Mucosa of rectum (tissue), 2 donors: ENCODE measurements around the gene STN1.
A peak's percentile ranks its signal among the peaks of the same experiment; 100 is the strongest.

Experiments
- H3K27ac ChIP-seq, 2 donors: one replicate each; pipeline ENCODE4 v1.7.0; 2013; ENCODE audit warnings: inconsistent platforms in 2 of 2, low read depth in 2 of 2, low read length in 2 of 2
- H3K27me3 ChIP-seq, 2 donors: one replicate each; pipeline ENCODE4 v1.7.0; 2013; ENCODE audit warnings: low read length in 2 of 2; ENCODE audit not compliant: control insufficient read depth in 2 of 2, insufficient read depth in 2 of 2
- H3K36me3 ChIP-seq, 2 donors: one replicate each; pipeline ENCODE4 v1.7.0; 2013; ENCODE audit warnings: low read length in 2 of 2; ENCODE audit not compliant: control insufficient read depth in 2 of 2, insufficient read depth in 2 of 2
- H3K4me1 ChIP-seq, 2 donors: one replicate each; pipeline ENCODE4 v1.7.0; 2013; ENCODE audit warnings: low read length in 2 of 2, mild to moderate bottlenecking in 1 of 2; ENCODE audit not compliant: control insufficient read depth in 2 of 2, insufficient read depth in 2 of 2
- H3K4me3 ChIP-seq, 2 donors: one replicate each; pipeline ENCODE4 v1.7.0; 2013; ENCODE audit warnings: low read length in 2 of 2
- H3K9ac ChIP-seq, 2 donors: one replicate each; pipeline ENCODE4 v1.7.0; 2013; ENCODE audit warnings: low read length in 2 of 2, low read depth in 1 of 2, mild to moderate bottlenecking in 1 of 2
- H3K9me3 ChIP-seq, 2 donors: one replicate each; pipeline ENCODE4 v1.7.0; 2013; ENCODE audit warnings: low read length in 2 of 2; ENCODE audit not compliant: control insufficient read depth in 2 of 2
- donor health status: healthy.
- donor health status: Normal muscosa, but diverticular disease.

STN1 gene

DNA sequence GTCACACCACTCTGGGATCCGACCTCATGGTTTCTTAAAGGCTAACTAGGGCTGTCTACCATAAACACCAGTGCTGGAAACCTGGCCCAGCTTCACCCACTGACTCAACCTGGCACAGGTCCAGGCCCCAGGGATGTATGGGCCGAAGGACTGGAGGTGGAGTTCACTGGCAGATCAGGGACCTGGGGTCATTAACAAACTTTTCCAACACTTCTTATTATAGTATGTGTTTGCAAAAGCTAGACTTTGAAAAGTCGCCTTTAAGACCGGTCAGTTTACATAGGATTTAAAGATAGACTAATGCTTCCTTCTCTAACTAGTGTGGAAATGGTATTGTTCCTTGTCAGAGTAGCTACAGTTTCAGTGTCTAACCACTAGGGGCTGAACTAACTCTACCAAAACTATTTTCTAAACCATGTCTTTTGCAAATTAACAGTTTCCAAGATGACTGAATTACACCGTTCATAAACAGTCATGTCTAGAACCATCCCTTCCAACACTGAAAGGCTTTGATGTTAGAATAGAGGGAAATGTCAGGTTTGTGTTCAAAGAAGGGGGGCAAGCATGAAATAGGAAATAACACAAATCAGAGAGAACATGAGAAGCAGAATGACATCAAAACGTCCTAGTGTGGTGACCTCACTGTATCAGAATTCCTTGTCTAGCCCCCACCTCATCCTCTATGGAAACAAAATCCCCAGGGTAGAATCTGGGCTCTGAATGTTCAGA is 29.7 kb downstream of the STN1 start:
- Histone ChIP-seq H3K27me3 (no peaks in the 10 kb centered on the region), H3K27ac (peak overlapping the region; percentile 90 to 96), H3K4me1 (peaks cover 33 to 40% of the 10 kb centered on the region in 2 donors), H3K9me3 (no peaks in the 10 kb centered on the region), H3K36me3 (peaks cover 5 to 27% of the 10 kb centered on the region in 2 donors), H3K9ac (peak overlapping the region; percentile 52 to 56), H3K4me3 (peak overlapping the region; percentile 26)

DNA sequence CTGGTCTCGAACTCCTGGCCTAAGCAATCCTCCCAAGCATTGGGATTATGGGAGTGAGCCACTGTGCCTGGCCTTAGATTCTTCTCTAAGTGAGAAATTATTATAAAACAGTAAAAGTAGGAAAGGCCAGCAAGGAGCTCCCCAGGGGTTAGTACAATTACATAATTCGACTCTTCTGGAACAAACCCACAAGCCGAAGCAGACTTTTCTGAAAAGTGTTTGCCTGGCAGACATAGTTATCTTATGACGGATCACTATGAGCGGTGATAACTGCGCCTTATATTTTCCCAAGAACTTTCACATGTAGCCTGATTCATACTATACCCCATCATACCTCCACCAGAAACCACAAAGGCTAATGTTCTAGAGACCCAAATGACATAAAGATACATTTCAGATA is 32.4 kb downstream of the STN1 start:
- no peaks in the 10 kb centered on the region for H3K9me3 ChIP-seq
- no peak overlapping the region for H3K4me3 ChIP-seq
- no peak overlapping the region for H3K9ac ChIP-seq
- H3K27ac ChIP-seq = no peak overlapping the region
- peaks cover 21 to 42% of the 10 kb centered on the region in 2 donors for H3K36me3 ChIP-seq
- H3K27me3 ChIP-seq = no peaks in the 10 kb centered on the region
- peaks cover 26 to 37% of the 10 kb centered on the region in 2 donors for H3K4me1 ChIP-seq

DNA sequence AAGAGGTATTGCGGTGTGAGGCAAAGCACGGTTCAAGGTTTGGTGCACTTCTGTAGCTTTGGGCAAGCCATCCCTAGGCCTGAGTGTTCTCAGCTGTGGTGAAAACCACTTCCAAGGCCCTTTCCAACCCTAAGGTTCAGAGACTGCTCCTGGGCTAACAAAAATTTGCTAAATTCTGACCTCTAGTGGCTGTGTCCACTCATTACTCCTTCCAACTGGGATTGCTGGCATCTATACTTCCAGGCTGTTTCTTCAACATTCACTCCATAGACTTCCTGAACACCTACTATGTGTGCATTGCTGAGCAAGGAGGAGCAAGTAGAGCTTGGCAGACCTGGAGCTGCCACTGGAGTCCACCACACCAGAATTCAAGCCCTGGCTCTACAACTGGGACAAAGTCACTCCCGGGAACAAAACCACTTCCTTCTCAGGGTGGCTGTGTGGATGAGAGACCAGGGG is 33.3 kb downstream of the STN1 start:
- no peak overlapping the region for H3K27ac ChIP-seq
- H3K36me3 ChIP-seq = peaks cover 26 to 50% of the 10 kb centered on the region in 2 donors
- peaks cover 22 to 28% of the 10 kb centered on the region in 2 donors for H3K4me1 ChIP-seq
- H3K4me3 ChIP-seq = no peak overlapping the region
- no peaks in the 10 kb centered on the region for H3K9me3 ChIP-seq
- no peak overlapping the region for H3K9ac ChIP-seq
- H3K27me3 ChIP-seq = no peaks in the 10 kb centered on the region

DNA sequence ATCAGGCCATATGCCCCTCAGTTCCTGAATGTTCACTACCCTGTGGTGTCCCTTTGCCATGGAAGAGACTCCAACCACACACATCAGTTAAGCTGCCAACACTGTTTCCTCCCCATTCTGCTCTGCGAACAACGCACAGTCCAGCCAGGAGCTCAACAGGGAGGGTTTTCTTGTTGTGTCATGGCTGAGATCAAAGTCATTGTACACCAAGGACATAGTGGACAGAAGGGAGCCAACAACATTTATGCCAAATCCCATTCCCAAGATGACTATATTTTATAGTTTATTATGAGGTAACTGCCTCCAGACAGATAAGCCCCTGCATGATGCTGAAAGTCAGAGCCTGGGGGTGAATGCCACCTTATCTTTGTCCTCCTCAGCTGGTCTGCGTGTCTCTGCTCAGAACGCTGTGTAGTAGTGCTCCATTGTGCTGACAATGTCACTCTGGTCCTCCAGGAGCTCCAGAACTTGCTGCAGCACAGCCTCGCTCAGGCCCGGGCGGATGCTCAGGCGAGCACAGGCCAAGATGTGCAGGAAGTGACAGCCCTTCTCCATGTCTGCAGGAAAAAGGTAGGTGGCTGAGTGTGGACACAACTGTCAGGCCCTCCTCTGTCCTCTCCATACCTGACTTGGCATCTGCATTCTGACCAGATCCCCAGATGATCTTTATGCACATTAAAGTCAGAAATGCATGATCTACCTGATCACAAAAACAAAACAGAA is 35.5 kb downstream of the STN1 start:
- H3K36me3 ChIP-seq = peaks cover 37 to 69% of the 10 kb centered on the region in 2 donors
- H3K27ac ChIP-seq = no peak overlapping the region
- H3K4me3 ChIP-seq = no peak overlapping the region
- peaks cover 4 to 8% of the 10 kb centered on the region in 2 donors for H3K4me1 ChIP-seq
- H3K9ac ChIP-seq = no peak overlapping the region
- H3K27me3 ChIP-seq = no peaks in the 10 kb centered on the region
- H3K9me3 ChIP-seq = no peaks in the 10 kb centered on the region

DNA sequence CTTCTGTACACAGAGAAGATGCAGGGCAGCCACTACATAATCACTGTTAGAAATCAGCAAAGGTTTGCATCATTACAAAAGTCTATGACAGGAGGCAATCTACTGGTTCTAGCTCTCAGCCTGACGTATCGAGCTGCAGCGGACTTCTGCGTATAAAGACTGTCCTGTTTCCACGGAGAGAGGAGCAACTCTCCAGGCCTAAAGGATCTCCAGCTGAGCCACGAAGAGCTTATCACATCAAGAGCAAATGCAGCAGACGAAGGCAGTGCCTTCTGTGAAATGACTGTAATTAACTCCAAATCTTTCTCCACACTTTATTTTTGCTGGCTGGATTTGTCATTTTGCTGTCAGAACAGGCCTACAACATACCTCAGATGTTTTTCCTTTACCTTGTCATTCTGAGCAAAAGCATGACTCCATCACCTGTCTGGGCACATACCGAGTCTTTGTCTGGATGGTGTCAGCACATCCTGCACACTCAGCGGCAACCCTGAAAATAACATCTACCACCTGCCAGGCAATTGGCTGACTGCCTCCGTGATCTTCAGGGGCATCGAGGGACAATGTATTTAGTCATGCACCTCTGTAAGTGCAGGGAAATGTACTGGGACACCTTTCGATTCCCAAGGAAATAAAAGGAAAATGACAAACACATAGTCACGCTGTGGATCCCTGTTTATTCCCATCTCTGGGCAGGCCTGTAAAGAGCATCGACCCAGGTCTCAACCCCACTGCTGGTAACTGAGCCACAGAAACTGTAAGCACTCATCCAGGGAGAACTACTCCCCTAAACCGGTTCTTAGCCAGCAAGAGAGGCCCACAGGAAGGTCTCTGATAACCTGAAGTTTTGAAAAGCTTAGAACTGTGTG is 36.3 kb downstream of the STN1 start:
- no peak overlapping the region for H3K27ac ChIP-seq
- H3K36me3 ChIP-seq = peaks cover 37 to 62% of the 10 kb centered on the region in 2 donors
- no peak overlapping the region for H3K4me3 ChIP-seq
- H3K9ac ChIP-seq = no peak overlapping the region
- no peaks in the 10 kb centered on the region for H3K27me3 ChIP-seq
- H3K4me1 ChIP-seq = no peaks in the 10 kb centered on the region
- H3K9me3 ChIP-seq = no peaks in the 10 kb centered on the region

DNA sequence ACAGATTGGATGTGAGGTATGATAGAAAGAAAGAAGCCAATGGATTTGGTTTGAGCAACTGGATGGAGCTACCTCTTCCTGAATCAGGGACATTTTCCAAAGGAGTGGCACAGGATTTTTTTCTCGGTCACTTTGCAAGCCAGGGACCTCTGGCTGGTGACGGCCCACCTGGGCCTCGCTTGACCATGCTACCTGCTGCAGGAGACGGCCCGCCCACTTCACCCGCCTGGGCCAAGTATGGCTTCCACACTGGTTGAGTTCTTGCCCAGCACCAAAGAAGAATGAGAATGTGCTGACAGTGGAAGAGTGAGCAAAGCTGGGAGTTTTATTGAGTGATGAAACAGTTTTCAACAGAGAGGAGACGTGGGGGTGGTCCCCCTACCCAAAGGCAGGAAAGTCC is 38.2 kb downstream of the STN1 start:
- peaks cover 37 to 60% of the 10 kb centered on the region in 2 donors for H3K36me3 ChIP-seq
- H3K9ac ChIP-seq = no peak overlapping the region
- no peaks in the 10 kb centered on the region for H3K9me3 ChIP-seq
- no peaks in the 10 kb centered on the region for H3K4me1 ChIP-seq
- H3K27ac ChIP-seq = no peak overlapping the region
- H3K27me3 ChIP-seq = no peaks in the 10 kb centered on the region
- H3K4me3 ChIP-seq = no peak overlapping the region

DNA sequence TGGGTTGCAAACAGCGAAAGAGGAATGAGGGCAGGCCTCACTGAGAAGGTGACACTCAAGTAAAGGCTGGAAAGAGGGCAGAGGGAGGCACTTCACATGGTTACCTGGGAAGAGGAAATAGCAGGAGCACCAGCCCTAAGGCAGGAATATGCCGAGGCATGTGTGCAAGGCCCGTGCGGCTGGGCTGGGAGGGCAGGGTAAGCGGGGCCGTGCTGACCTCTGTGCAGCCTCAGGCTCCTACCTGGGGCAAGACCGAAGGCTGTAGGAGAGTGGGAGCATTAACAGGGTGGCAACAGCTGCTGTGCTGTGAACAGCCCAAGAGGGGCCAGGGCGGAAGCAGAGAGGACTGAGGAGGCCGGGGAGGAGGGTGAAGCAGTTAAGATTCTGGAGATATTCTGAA is 38.6 kb downstream of the STN1 start:
- Histone ChIP-seq H3K4me3 (no peak overlapping the region), H3K27me3 (no peaks in the 10 kb centered on the region), H3K36me3 (peaks cover 37 to 59% of the 10 kb centered on the region in 2 donors), H3K9ac (no peak overlapping the region), H3K4me1 (no peaks in the 10 kb centered on the region), H3K9me3 (no peaks in the 10 kb centered on the region), H3K27ac (no peak overlapping the region)

DNA sequence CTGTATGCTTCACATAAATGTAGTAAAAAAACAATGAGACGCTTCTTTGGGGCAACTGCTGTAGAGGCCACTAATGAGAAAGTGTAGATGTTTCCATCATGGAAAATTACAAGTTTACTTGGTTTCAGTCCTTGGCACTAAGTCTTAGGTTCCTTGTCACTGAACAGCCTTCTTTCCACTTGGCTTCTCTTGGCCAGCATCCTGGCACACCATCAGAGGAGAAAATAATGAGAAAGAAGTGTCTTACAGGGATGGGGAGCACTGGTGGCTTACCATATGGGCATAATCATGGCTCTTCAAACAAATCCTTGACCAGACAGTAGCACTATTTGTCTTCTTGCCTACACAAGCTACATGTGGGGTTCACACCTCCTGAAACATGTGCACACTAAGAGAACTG is 40.1 kb downstream of the STN1 start:
- Histone ChIP-seq H3K9me3 (no peaks in the 10 kb centered on the region), H3K9ac (no peak overlapping the region), H3K4me3 (no peak overlapping the region), H3K27me3 (no peaks in the 10 kb centered on the region), H3K27ac (no peak overlapping the region), H3K4me1 (no peaks in the 10 kb centered on the region), H3K36me3 (peaks cover 37 to 56% of the 10 kb centered on the region in 2 donors)

DNA sequence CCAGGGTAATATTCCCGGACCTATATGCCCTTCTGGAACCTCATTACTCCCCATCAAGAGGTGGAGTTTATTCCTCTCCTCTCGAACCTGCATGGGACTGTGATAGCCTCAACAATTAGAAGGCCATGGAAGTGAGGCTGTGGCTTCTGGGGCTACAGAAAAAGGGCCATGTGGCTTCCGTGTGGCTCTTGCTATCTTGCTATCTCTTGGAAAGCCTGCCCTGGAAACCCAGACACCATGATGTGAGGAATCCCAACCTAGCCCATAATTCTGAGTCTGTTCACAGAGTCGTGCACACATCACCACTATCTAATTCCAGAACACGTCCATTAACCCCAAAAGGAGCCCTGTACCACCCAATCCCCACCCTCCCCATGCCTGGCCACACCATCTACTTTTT is 41.8 kb downstream of the STN1 start:
- Histone ChIP-seq H3K4me1 (no peaks in the 10 kb centered on the region), H3K27me3 (no peaks in the 10 kb centered on the region), H3K9ac (no peak overlapping the region), H3K4me3 (no peak overlapping the region), H3K9me3 (no peaks in the 10 kb centered on the region), H3K36me3 (peaks cover 22 to 45% of the 10 kb centered on the region in 2 donors), H3K27ac (no peak overlapping the region)

DNA sequence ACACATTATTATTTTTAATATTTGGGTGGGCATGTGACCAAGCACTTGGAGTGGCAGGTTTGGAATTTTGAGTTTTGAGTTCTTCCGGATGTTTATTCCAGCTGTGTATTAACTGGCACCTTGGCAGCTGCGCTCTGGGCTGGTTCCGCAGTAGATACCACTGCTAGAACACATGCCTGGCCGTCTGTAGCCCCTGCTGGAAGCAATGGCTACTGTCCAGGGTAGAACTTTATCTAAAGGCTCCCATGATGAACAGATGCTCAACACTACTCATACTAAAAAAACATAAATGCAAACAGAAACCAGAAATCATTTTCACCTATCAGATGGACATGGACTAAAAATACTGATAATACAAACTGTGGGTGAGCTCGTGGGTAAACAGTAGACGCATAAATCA is 43.3 kb downstream of the STN1 start:
- H3K9me3 ChIP-seq = no peaks in the 10 kb centered on the region
- peaks cover 14 to 32% of the 10 kb centered on the region in 2 donors for H3K36me3 ChIP-seq

More for the DNA sequence above, 43.3 kb downstream of the STN1 start:
- H3K27ac ChIP-seq = no peak overlapping the region
- no peaks in the 10 kb centered on the region for H3K27me3 ChIP-seq
- H3K4me3 ChIP-seq = no peak overlapping the region
- no peaks in the 10 kb centered on the region for H3K4me1 ChIP-seq
- H3K9ac ChIP-seq = no peak overlapping the region
